H9 (cell line): Measurements from ENCODE around the gene TTC29. TPM values are rescaled to one million over a fixed set of nuclear protein-coding genes. Genes with fewer than 3 reads are reported as not detected.
A peak's percentile ranks its signal among the peaks of the same experiment; 100 is the strongest.

ENCODE experiments used
- DNase-seq: peaks from one replicate; pipeline ENCODE4 v3.0.0-alpha.2; 2017
- H2AFZ ChIP-seq: one replicate; pipeline ENCODE4 v1.6.1; 2013; ENCODE audit warnings: mild to moderate bottlenecking, low read length, control low read depth, moderate library complexity
- H2AK5ac ChIP-seq: 2 replicates; pipeline ENCODE4 v1.6.1; 2013; ENCODE audit warnings: low read length, control low read depth, mixed read lengths; ENCODE audit not compliant: insufficient read length
- H2BK120ac ChIP-seq: one replicate; pipeline ENCODE4 v1.6.1; 2013; ENCODE audit warnings: low read depth, mild to moderate bottlenecking, low read length, control low read depth, inconsistent platforms; ENCODE audit not compliant: poor library complexity, severe bottlenecking
- H2BK12ac ChIP-seq: 2 replicates; pipeline ENCODE4 v1.6.1; 2013; ENCODE audit warnings: low read length, control low read depth, mixed read lengths, low read depth; ENCODE audit not compliant: insufficient read length
- H2BK15ac ChIP-seq: 2 replicates; pipeline ENCODE4 v1.6.1; 2013; ENCODE audit warnings: low read depth, low read length, control low read depth
- H2BK20ac ChIP-seq: one replicate; pipeline ENCODE4 v1.6.1; 2013; ENCODE audit warnings: low read depth, mild to moderate bottlenecking, low read length, control low read depth, inconsistent platforms; ENCODE audit not compliant: poor library complexity, severe bottlenecking
- H2BK5ac ChIP-seq: 2 replicates; pipeline ENCODE4 v1.6.1; 2013; ENCODE audit warnings: low read length, control low read depth, mixed read lengths; ENCODE audit not compliant: insufficient read length
- H3K14ac ChIP-seq: 2 replicates; pipeline ENCODE4 v1.6.1; 2013; ENCODE audit warnings: low read length, control low read depth; ENCODE audit not compliant: insufficient read depth
- H3K18ac ChIP-seq: 2 replicates; pipeline ENCODE4 v1.6.1; 2013; ENCODE audit warnings: low read depth, mild to moderate bottlenecking, mixed read lengths, low read length, control low read depth; ENCODE audit not compliant: insufficient read length
- H3K23ac ChIP-seq: 2 replicates; pipeline ENCODE4 v1.6.1; 2013; ENCODE audit warnings: low read length, control low read depth, mixed read lengths, low read depth; ENCODE audit not compliant: insufficient read length
- H3K23me2 ChIP-seq: 2 replicates; pipeline ENCODE4 v1.6.1; 2013; ENCODE audit warnings: low read depth, mild to moderate bottlenecking, mixed read lengths, low read length, control low read depth; ENCODE audit not compliant: insufficient read length, poor library complexity, severe bottlenecking
- H3K27ac ChIP-seq: 2 replicates; pipeline ENCODE4 v1.5.1; 2013; ENCODE audit warnings: low read length, control low read depth, mixed read lengths, low read depth; ENCODE audit not compliant: insufficient read length
- H3K27me3 ChIP-seq: 2 replicates; pipeline ENCODE4 v1.6.1; 2013; ENCODE audit warnings: low read length, control low read depth, inconsistent platforms; ENCODE audit not compliant: insufficient read depth
- H3K4ac ChIP-seq: 2 replicates; pipeline ENCODE4 v1.6.1; 2013; ENCODE audit warnings: low read depth, mild to moderate bottlenecking, control low read depth, inconsistent platforms, low read length, moderate library complexity
- H3K4me1 ChIP-seq: 2 replicates; pipeline ENCODE4 v1.6.1; 2013; ENCODE audit warnings: low read length, control low read depth, inconsistent platforms; ENCODE audit not compliant: insufficient read depth
- H3K4me2 ChIP-seq: 2 replicates; pipeline ENCODE4 v1.6.1; 2013; ENCODE audit warnings: low read length, control low read depth, mixed read lengths; ENCODE audit not compliant: insufficient read length, insufficient read depth
- H3K56ac ChIP-seq: 2 replicates; pipeline ENCODE4 v1.6.1; 2013; ENCODE audit warnings: low read depth, mild to moderate bottlenecking, mixed read lengths, low read length, control low read depth; ENCODE audit not compliant: insufficient read length
- H3K79me1 ChIP-seq: 2 replicates; pipeline ENCODE4 v1.6.1; 2013; ENCODE audit warnings: low read depth, mild to moderate bottlenecking, moderate library complexity, low read length, control low read depth, inconsistent platforms; ENCODE audit not compliant: insufficient read depth, poor library complexity, severe bottlenecking
- H3K79me2 ChIP-seq: 2 replicates; pipeline ENCODE4 v1.6.1; 2013; ENCODE audit warnings: low read length, control low read depth, inconsistent platforms; ENCODE audit not compliant: insufficient read depth
- H3K9ac ChIP-seq: 2 replicates; pipeline ENCODE4 v1.6.1; 2013; ENCODE audit warnings: low read length, control low read depth, mixed read lengths; ENCODE audit not compliant: insufficient read length; ENCODE audit errors: extremely low read depth
- H3K9me3 ChIP-seq: one replicate; pipeline ENCODE4 v1.6.1; 2013; ENCODE audit warnings: low read depth, low read length, inconsistent platforms; ENCODE audit not compliant: control insufficient read depth
- H3T11ph ChIP-seq: one replicate; pipeline ENCODE4 v1.6.1; 2013; ENCODE audit warnings: mild to moderate bottlenecking, low read length, control low read depth, inconsistent platforms
- H4K20me1 ChIP-seq: one replicate; pipeline ENCODE4 v1.6.1; 2013; ENCODE audit not compliant: control insufficient read depth, insufficient read length, insufficient read depth
- H4K5ac ChIP-seq: 2 replicates; pipeline ENCODE4 v1.6.1; 2013; ENCODE audit warnings: low read depth, mild to moderate bottlenecking, mixed read lengths, low read length, control low read depth; ENCODE audit not compliant: insufficient read length
- H4K8ac ChIP-seq: replicated peaks from 2 replicates; pipeline ENCODE4 v1.6.1; 2013; ENCODE audit warnings: low read length, control low read depth, mixed read lengths, low read depth; ENCODE audit not compliant: insufficient read length
- H4K91ac ChIP-seq: 2 replicates; pipeline ENCODE4 v1.6.1; 2013; ENCODE audit warnings: low read depth, mild to moderate bottlenecking, moderate library complexity, mixed read lengths, low read length, control low read depth; ENCODE audit not compliant: insufficient read length
- H3K27ac Mint-ChIP-seq, 3 experiments: 2 replicates in 2 of 3; 3 replicates in 1 of 3; pipeline ENCODE4 v1.8.0; 2020 to 2021; ENCODE audit warnings: mixed read lengths in 3 of 3, mild to moderate bottlenecking in 1 of 3, moderate library complexity in 1 of 3
- H3K27me3 Mint-ChIP-seq: 2 replicates; pipeline ENCODE4 v1.8.0; 2021; ENCODE audit warnings: low read depth, mild to moderate bottlenecking, moderate library complexity, mixed read lengths
- H3K36me3 Mint-ChIP-seq, 3 experiments: 2 replicates in 2 of 3; 3 replicates in 1 of 3; pipeline ENCODE4 v1.8.0; 2020 to 2021; ENCODE audit warnings: low read depth in 3 of 3, mixed read lengths in 3 of 3; ENCODE audit not compliant: insufficient read depth in 1 of 3
- H3K4me1 Mint-ChIP-seq, 2 experiments: 2 replicates each; pipeline ENCODE4 v1.8.0; 2020; ENCODE audit warnings: mixed read lengths in 2 of 2
- H3K4me3 Mint-ChIP-seq, 2 experiments: 2 replicates in 1 of 2; 3 replicates in 1 of 2; pipeline ENCODE4 v1.8.0; 2020 to 2021; ENCODE audit warnings: mild to moderate bottlenecking in 2 of 2, mixed read lengths in 2 of 2, moderate library complexity in 1 of 2
- H3K9me3 Mint-ChIP-seq, 2 experiments: 2 replicates in 1 of 2; 3 replicates in 1 of 2; pipeline ENCODE4 v1.8.0; 2020; ENCODE audit warnings: mild to moderate bottlenecking in 2 of 2, mixed read lengths in 2 of 2, moderate library complexity in 1 of 2
- WGBS: extraction: QIAGEN DNeasy Blood & Tissue Kit; methylation state at CpG from one replicate; pipeline ENCODE4 v1.1.7; 2013; ENCODE audit warnings: missing lambda C conversion rate, low lambda C conversion rate, mixed read lengths; ENCODE audit not compliant: insufficient read length; ENCODE audit errors: extremely low coverage; 5-methylcytosine and 5-hydroxymethylcytosine counted together
- total RNA-seq: library from RNA; stranded (reverse); gene quantifications from 2 replicates; pipeline ENCODE4 v1.2.1, GENCODE V29; 2021
- TF ChIP-seq, protein P1 (sequence below): fragments of 200-600 bp; sonication (generic); conservative IDR thresholded peaks from 3 replicates; pipeline ENCODE4 v1.8.0; 2021; ENCODE audit warnings: antibody characterized with exemption, mild to moderate bottlenecking

Gene TTC29
- total RNA-seq, 1 experiment from 2014 or later: not detected

GRCh38 chr4:146969126-146969525, 23.5 kb upstream of the TTC29 start:
- Mint-ChIP-seq H3K4me1 (no peaks in the 10 kb centered on the region; a peak in 1 of 4 replicates), H3K9me3 (peaks cover 8 to 14% of the 10 kb centered on the region in 2 experiments; a peak in 3 of 5 replicates), H3K27me3 (peaks cover 1% of the 10 kb centered on the region; the same call in 1 of the 2 replicates), H3K27ac (no peak overlapping the region), H3K36me3 (peaks cover 0 to 12% (median 2%) of the 10 kb centered on the region in 3 experiments; a peak in 4 of 7 replicates), H3K4me3 (no peak overlapping the region)
- H3K79me2 ChIP-seq: no peaks in the 10 kb centered on the region
- H3K4me2 ChIP-seq: no peak overlapping the region
- H2BK20ac ChIP-seq: no peak overlapping the region
- no peak overlapping the region for H3T11ph ChIP-seq
- H3K4me1 ChIP-seq: no peaks in the 10 kb centered on the region
- no peak overlapping the region for H2BK15ac ChIP-seq
- no peak for DNase-seq
- TF ChIP-seq, protein P1, sequence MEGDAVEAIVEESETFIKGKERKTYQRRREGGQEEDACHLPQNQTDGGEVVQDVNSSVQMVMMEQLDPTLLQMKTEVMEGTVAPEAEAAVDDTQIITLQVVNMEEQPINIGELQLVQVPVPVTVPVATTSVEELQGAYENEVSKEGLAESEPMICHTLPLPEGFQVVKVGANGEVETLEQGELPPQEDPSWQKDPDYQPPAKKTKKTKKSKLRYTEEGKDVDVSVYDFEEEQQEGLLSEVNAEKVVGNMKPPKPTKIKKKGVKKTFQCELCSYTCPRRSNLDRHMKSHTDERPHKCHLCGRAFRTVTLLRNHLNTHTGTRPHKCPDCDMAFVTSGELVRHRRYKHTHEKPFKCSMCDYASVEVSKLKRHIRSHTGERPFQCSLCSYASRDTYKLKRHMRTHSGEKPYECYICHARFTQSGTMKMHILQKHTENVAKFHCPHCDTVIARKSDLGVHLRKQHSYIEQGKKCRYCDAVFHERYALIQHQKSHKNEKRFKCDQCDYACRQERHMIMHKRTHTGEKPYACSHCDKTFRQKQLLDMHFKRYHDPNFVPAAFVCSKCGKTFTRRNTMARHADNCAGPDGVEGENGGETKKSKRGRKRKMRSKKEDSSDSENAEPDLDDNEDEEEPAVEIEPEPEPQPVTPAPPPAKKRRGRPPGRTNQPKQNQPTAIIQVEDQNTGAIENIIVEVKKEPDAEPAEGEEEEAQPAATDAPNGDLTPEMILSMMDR: 0 out of 3 replicates have a peak, but pooled peaks have one; percentile 13
- H3K23me2 ChIP-seq: no peaks in the 10 kb centered on the region
- H4K20me1 ChIP-seq: no peaks in the 10 kb centered on the region
- H3K79me1 ChIP-seq: no peaks in the 10 kb centered on the region
- no peak overlapping the region for H3K23ac ChIP-seq
- no peak overlapping the region for H4K91ac ChIP-seq
- H4K5ac ChIP-seq: no peak overlapping the region
- no peak overlapping the region for H4K8ac ChIP-seq
- H3K14ac ChIP-seq: no peak overlapping the region
- no peaks in the 10 kb centered on the region for H3K27me3 ChIP-seq
- H3K56ac ChIP-seq: no peak overlapping the region
- H3K27ac ChIP-seq: no peak overlapping the region
- no peak overlapping the region for H3K18ac ChIP-seq
- no peak overlapping the region for H3K4ac ChIP-seq
- no peak overlapping the region for H2AFZ ChIP-seq
- no peak overlapping the region for H3K9ac ChIP-seq
- no peak overlapping the region for H2BK12ac ChIP-seq
- no peak overlapping the region for H2AK5ac ChIP-seq
- no peak overlapping the region for H2BK120ac ChIP-seq
- H2BK5ac ChIP-seq: no peak overlapping the region
- WGBS: no CpG with 5 or more reads among the region's 1 CpG
- no peaks in the 10 kb centered on the region for H3K9me3 ChIP-seq
